GM18498 (cell line): ENCODE data around the gene BEGAIN.

Source experiments
- ATAC-seq: cut with Tn5 transposase; IDR thresholded peaks from one replicate; pipeline ENCODE4 v1.9.1; 2021; ENCODE audit warnings: mild to moderate bottlenecking, moderate library complexity; ENCODE audit not compliant: unreplicated experiment

The BEGAIN gene

GRCh38 chr14:100553471-100553870 lies 33.7 kb downstream of the BEGAIN start:
- no peak for ATAC-seq

- ATAC-seq: no peak
These were observed 34.6 kb downstream of the BEGAIN start for GRCh38 chr14:100552524-100553125.

GRCh38 chr14:100551056-100551455 lies 36.2 kb downstream of the BEGAIN start:
- no peak for ATAC-seq

- ATAC-seq: no peak
These were observed 37.2 kb downstream of the BEGAIN start for GRCh38 chr14:100549834-100550625.

GRCh38 chr14:100548939-100549338 lies 38.3 kb downstream of the BEGAIN start:
- no peak for ATAC-seq

GRCh38 chr14:100548295-100548655 lies 38.9 kb downstream of the BEGAIN start:
- ATAC-seq: no peak

- ATAC-seq: no peak
These were observed 39.5 kb downstream of the BEGAIN start for GRCh38 chr14:100547633-100548294.

- ATAC-seq: no peak
These were observed 41.2 kb downstream of the BEGAIN start for GRCh38 chr14:100546051-100546443.

- no peak for ATAC-seq
These were observed 41.9 kb downstream of the BEGAIN start for GRCh38 chr14:100545359-100545758.

GRCh38 chr14:100544506-100545141 lies 42.6 kb downstream of the BEGAIN start:
- ATAC-seq: no peak

GRCh38 chr14:100543471-100544455 lies 43.5 kb downstream of the BEGAIN start:
- no peak for ATAC-seq

GRCh38 chr14:100542619-100543205 lies 44.5 kb downstream of the BEGAIN start:
- no peak for ATAC-seq

GRCh38 chr14:100541621-100542560 lies 45.3 kb downstream of the BEGAIN start:
- ATAC-seq: no peak

- no peak for ATAC-seq
These were observed 46.1 kb downstream of the BEGAIN start for GRCh38 chr14:100540926-100541620.

GRCh38 chr14:100540141-100540925 lies 46.9 kb downstream of the BEGAIN start:
- ATAC-seq: no peak

- ATAC-seq: no peak
These were observed 47.5 kb downstream of the BEGAIN start for GRCh38 chr14:100539766-100540140.

GRCh38 chr14:100539003-100539660 lies 48.1 kb downstream of the BEGAIN start:
- no peak for ATAC-seq
